Hematopoietic multipotent progenitor cell treated with erythropoietin and hydrocortisone succinate and interleukin-3 and kit ligand, for 15 days (in vitro differentiated cells): ENCODE results near the gene MT1G.

Experiments
- DNase-seq: peaks from one replicate; pipeline ENCODE4 v3.0.0-alpha.2; 2015; ENCODE audit warnings: low spot score

The MT1G gene

GRCh38 chr16:56620339-56620897 lies 47.4 kb downstream of the MT1G start:
- DNase-seq = no peak

GRCh38 chr16:56618138-56618537 lies 49.7 kb downstream of the MT1G start:
- DNase-seq = no peak

DNA sequence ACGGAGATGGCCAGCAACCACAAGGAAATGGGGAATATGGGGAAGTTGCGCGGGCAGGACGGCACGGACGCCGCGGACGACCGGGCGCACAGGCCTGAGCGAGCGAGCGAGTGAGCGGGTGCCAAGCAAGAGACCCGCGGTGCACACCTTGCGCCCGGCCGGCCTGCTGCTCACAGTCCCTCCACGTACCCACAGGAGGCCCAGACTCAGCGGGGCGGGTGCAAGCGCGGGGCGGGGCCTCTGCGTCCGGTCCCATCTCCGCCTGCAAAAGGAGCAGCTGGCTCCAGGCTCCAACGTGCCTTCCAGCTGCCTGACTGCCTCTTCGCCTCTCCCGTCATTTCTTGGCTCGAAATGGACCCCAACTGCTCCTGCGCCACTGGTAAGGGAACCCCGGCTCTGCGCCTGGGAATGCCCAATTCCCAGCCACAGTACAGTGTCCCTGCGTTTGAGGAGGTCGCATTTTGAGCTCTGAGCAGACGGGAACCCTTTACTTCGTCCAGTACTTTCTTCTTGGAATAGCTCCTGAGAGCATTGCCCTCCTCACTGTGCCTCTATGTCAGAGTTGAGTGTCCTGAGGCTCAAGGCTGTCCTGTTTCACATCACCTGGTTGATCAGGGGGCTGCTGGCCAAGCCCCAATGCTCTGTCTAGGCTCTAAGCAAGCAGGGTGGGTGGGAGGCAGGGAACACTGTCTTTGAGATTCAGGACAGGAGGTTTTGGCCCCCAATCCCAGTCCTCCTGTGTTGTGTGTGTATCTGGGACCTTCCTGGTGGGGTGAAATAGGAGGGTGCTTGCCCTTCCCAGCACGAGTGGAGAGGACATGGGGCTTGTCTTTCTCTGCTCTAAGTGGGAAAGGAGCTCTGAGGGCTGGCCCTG lies 50.4 kb downstream of the MT1G start:
- DNase-seq = no peak
